GM20000 (cell line): ENCODE results near the gene TOP1.

Experiments
- DNase-seq: peaks from one replicate; pipeline ENCODE4 v3.0.0; 2012; ENCODE audit warnings: low spot score
- TF ChIP-seq, protein P1 (sequence below): IDR thresholded peaks from 2 replicates; pipeline ENCODE4 v1.5.1; 2012; ENCODE audit warnings: mild to moderate bottlenecking, control low read depth; ENCODE audit errors: extremely low read depth, missing control alignments

Gene TOP1

DNA sequence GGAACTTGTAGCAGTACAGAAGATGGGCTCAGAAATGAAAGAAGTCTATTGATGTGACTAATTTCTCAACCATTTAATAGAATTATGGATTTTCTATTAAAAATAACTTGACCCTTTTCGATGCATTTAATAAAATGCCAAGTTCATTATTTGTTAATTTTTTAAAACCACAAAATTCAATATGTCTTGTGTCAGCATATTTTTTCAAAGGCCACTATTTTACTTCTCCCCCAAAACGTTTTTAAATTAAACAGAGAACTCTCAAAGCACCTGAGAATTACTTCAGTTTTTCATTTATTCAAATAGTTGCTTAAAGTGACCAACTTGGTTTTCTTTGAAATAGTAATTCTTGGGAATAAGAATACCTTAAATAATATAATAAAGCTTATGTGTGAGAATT lies 8.6 kb downstream of the TOP1 start:
- TF ChIP-seq, protein P1, sequence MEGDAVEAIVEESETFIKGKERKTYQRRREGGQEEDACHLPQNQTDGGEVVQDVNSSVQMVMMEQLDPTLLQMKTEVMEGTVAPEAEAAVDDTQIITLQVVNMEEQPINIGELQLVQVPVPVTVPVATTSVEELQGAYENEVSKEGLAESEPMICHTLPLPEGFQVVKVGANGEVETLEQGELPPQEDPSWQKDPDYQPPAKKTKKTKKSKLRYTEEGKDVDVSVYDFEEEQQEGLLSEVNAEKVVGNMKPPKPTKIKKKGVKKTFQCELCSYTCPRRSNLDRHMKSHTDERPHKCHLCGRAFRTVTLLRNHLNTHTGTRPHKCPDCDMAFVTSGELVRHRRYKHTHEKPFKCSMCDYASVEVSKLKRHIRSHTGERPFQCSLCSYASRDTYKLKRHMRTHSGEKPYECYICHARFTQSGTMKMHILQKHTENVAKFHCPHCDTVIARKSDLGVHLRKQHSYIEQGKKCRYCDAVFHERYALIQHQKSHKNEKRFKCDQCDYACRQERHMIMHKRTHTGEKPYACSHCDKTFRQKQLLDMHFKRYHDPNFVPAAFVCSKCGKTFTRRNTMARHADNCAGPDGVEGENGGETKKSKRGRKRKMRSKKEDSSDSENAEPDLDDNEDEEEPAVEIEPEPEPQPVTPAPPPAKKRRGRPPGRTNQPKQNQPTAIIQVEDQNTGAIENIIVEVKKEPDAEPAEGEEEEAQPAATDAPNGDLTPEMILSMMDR, result no peak
- no peak for DNase-seq

DNA sequence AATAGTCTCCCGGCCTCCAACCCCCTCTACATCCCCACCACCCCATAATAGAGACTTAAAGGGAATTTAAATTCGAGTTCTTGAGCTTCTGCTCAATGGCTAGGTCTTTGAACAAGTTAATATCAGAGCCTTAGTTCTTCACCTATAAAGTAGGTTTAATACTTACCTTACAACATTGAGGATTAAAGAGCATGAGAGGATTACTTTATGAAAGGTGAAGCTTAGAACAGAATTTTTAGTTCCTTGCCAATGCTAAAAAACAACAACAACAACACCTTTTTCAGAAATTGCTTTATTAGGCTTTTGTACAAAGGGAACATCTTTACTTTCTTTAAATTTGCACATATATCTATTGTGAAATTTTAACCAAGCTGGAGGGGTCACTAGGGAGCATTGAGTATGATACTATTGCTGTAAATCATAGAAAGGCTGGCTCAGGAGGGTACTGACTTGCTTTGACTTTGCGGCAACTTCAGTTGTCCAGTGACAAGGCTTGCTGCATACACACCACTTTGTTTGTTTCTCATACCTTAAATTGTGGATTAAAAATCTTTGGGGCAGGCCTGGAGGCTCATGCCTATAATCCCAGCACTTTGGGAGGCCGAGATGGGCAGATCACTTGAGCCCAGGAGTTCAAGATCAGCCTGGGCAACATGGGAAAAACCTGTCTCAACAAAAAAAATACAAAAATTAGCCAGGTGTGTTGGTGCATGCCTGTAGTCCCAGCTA lies 9.7 kb downstream of the TOP1 start:
- no peak for DNase-seq

DNA sequence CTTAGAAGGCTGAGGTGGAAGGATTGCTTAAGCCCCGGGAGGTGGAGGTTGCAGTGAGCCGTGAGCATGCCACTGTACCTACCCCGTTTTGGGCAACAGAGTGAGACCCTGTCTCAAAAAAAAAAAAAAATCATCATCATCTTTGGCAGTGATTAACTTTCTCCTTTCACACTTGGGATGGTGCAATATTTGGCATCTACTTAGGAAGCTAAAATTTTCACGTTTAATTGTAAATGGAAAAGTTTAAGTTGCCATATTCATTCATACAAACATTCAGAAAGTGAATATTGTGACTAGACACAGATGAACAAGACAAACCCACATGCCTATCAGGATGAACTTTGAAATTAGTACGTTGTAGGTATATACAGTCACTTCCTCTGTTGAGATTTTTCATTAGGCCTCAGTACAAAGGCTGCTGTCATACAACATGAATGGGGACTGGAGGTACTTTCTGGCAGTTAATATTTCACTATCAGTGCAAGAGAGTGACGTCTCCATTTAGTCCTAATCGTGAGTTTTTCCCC lies 10.3 kb downstream of the TOP1 start:
- TF ChIP-seq, protein P1, result no peak
- peak; percentile 28 for DNase-seq

More for the DNA sequence above, 9.7 kb downstream of the TOP1 start:
- TF ChIP-seq, protein P1, result no peak

DNA sequence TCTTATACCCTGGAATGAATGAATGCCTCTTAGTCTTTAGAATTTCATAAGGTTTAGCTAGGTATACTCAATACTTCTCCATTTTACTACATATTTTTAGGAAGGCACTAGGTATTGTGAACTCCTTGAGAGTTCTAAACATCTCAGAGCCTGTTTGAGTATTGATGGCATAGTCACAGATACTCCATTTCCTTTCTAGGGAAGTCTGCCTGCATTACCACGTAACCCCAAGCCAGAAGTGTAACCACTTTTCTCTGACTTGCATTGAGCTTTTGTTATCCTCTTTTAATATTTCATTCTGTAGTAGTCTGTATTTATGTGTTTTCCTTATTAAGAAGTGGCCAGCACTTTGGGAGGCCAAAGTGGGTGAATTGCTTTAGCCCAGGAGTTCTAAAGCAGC lies 12.2 kb downstream of the TOP1 start:
- no peak for DNase-seq
- TF ChIP-seq, protein P1, result no peak

DNA sequence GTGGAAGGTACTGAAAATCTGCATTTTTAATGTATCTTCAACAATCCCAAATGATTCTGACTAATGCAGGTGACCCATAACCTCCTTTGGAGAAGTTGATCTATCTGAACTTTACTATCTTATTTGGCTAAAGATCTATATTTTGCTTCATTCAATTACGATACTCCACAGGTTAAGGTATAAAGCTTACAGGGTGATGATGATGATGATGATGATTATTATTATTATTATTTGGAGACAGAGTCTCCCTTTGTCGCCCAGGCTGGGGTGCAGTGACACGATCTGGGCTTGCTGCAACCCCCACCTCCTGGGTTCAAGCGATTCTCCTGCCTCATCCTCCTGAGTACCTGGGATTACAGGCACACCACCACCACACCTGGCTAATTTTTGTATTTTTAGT lies 13.1 kb downstream of the TOP1 start:
- no peak for DNase-seq
- TF ChIP-seq, protein P1, result no peak

DNA sequence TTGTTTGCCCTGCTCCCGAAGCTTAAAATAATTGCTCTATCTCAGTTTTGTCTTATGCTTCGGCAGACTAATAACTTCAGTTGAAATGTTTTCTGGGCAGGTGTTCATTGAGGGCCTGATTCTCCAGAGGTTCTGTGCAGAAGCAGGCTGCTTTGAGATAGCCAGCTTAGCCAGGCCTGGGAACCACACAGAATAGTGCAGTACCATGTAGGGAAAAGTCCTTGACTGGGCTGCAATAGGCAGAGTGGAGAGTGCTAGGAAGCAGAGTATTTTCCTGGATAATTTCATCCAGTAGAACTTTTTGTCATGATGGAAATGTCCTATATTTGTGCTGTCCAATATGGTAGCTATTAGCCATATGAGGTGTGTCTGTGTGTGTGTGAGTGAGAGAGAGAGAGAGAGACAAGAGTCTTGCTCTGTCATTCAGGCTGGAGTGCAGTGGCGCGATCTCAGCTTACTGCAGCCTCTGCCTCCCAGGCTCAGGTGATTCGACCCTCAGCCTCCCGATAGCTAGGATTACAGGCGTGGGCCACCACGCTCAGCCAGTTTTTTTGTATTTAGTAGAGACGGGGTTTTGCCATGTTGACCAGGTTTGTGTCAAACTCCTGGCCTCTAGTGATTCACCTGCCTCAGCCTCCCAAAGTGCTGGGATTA lies 15.9 kb downstream of the TOP1 start:
- TF ChIP-seq, protein P1, result no peak

DNA sequence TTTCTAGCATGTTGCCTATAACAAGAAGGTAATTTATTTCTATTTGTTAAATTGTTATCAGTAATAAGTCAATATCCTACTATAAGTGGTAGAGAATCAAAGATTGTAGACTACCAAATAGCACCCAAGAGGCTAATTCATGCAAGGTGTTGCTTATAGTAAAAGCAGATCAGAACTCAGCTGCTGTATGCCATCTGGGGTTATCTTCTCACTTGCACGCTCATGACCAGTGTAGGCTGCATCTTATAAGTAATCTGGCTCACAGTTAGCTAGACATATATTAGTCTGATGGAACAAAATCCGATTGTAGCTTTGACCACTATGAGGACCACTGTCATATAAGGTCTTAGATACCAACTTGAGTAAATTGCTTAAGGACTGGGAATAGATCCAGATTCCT lies 17.0 kb downstream of the TOP1 start:
- TF ChIP-seq, protein P1, result no peak
- no peak for DNase-seq

More for the DNA sequence above, 15.9 kb downstream of the TOP1 start:
- DNase-seq, result no peak
